Activated naive CD4-positive, alpha-beta T cell (primary cell): Measurements from ENCODE around the gene SERPINE2.
"Not testable (repeated sequence)": the region's sequence is repeated elsewhere in the genome, so short reads cannot be mapped to it uniquely, and the experiment has no call there.

ENCODE experiments used
- DNase-seq, 4 experiments: peaks; one replicate each; lab custom pipeline; 2025; lab: John Stamatoyannopoulos, UW

SERPINE2 gene

GRCh38 chr2:223943135-223943534 lies 96.0 kb downstream of the SERPINE2 start:
- DNase-seq: no peak

- peak in 1 of 4 experiments; percentile 19 for DNase-seq
Measured at GRCh38 chr2:223941579-223942277, 97.4 kb downstream of the SERPINE2 start.

GRCh38 chr2:223939438-223939837 lies 99.6 kb downstream of the SERPINE2 start:
- not testable (repeated sequence) for DNase-seq

DNA sequence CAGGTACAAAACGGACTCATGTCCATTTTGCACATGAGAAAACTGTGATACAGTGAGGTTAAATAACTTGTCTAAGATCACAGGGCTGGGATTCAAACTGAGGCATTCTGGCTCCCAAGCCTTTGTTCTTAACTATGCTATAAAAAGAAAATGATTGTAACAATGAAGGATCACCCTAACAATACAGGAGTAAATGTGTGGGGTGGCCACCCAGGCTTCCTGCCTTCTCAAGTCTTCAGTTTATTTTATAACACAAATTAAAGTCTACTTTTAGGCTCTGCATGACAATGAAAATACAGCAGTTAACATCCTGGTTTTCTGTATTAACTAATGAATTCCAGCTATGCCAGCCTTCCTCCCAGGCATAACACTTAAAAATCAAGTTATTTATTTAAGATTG lies 101.6 kb downstream of the SERPINE2 start:
- no peak for DNase-seq

- DNase-seq: no peak
Measured at GRCh38 chr2:223936862-223937326, 102.2 kb downstream of the SERPINE2 start.

DNA sequence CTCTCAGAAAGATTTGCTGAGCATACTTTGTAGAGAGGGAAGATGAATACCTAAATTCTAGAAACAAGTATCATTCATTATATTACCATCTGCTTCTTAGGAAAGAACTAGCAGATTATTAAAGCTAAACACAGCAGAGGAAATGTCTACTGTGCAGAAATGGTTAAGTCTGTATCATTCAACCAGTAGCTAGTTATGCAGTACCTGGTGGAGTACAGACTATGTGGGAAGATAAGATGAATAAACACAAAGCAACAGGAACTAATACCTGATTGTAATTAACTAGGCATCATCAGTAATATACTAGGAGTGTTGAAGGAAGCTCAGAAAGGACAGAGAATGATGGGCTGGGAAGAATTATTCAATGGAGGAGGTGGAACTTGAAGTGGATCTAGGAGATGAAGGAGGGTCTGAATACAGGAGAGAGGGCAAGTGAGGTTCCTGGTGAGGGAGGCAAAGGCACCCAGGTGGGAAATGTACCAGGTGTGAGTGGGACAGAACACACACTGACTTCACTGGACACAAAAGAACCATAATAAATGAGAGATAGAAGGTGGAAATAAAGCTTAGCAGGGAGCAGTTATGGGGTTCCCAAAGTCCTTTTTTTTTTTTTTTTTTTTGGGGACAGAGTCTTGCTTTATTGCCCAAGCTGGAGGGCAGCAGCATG lies 103.5 kb downstream of the SERPINE2 start:
- no peak for DNase-seq

- no peak for DNase-seq
Measured at GRCh38 chr2:223934870-223935269, 104.2 kb downstream of the SERPINE2 start.

GRCh38 chr2:223932816-223933800 lies 106.0 kb downstream of the SERPINE2 start:
- no peak for DNase-seq

GRCh38 chr2:223930103-223930976 lies 108.7 kb downstream of the SERPINE2 start:
- DNase-seq: no peak

GRCh38 chr2:223929571-223930102 lies 109.4 kb downstream of the SERPINE2 start:
- no peak for DNase-seq

DNA sequence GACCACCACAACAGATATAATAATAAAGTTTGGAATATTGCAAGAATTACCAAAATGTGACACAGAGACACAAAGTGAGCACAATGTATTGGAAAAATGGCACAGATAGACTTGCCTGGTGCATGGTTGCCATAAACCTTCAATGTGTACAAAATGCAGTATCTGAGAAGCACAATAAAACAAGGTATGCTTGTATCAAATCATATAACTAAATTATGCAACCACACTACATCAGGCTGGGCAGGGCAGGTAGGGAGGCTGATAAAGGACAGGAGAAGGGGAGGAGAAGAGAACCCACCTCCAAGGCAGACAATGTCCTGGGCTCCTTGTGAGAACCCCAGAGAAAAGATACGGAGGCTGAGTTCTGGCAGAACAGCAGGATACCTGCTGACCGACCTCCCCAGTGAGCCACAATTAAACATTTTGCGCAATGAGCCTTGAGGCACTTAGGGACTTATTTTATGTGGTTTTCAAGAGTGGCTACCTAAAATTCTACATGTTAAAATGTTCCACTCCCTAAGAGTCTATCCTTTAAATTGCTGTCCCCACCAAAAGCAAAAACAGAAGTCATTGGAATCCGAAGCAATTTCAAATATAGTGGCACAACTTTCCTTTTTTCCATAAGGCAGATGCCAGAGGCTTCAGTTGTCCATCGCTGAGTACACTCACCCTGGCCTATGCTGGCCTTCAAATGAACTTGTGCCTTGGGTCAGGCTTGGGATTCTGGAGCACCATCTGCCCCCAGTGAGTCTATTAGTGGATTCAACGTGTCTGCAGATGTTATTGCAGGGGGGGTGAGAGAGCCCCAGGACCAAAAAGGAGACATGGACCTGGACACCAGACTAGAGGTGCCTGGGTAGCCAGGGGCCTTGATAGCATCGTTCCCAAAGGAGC lies 110.7 kb downstream of the SERPINE2 start:
- DNase-seq: no peak

- DNase-seq: no peak
Measured at GRCh38 chr2:223925106-223925505, 114.0 kb downstream of the SERPINE2 start.
